Peyer's patch (tissue), 4 donors: ENCODE results near the gene ASXL2.

Source experiments
- CTCF ChIP-seq, 6 experiments: fragments of 450-650 bp in 4 of 6; fragments of 200-600 bp in 2 of 6; sonication (generic) in 1 of 6; IDR thresholded peaks; one replicate each; pipeline ENCODE4 v1.5.1; 2017 to 2019; ENCODE audit warnings: antibody characterized with exemption in 6 of 6, mild to moderate bottlenecking in 3 of 6, moderate library complexity in 1 of 6
- POLR2A ChIP-seq, 2 donors: fragments of 450-650 bp; IDR thresholded peaks; one replicate each; pipeline ENCODE4 v1.5.1; 2017; ENCODE audit warnings: antibody characterized with exemption in 2 of 2, mild to moderate bottlenecking in 2 of 2, moderate library complexity in 2 of 2

DNA sequence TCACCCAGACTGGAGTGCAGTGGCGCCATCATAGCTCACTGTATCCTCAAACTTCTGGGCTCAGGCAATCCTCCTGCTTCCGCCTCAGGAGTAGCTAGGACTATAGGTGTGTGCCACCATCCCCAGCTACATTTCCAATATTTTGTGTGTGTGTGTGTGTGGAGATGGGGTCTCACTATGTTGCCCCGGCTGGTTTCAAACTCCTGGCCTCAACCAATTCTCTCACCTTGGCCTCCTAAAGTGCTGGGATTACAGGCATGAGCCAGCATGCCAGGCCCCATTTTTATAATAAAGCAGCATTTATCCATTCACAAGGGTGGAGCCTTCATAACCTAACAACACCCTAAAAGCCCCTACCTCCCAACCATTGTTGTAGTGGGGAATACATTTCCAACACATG, 152.4 kb downstream of the ASXL2 start:
- TF ChIP-seq CTCF (IDR thresholded peaks at IDR 0.05) (no peak), POLR2A (IDR thresholded peaks at IDR 0.05) (no peak)
